Measurements from ENCODE around the gene ALDH2. TPM values are rescaled to one million over a fixed set of nuclear protein-coding genes. Genes with fewer than 3 reads are reported as not detected.
A peak's percentile ranks its signal among the peaks of the same experiment; 100 is the strongest.

ALDH2 gene
- total RNA-seq, 1 donor from 2014 or later = 0.09 TPM

DNA sequence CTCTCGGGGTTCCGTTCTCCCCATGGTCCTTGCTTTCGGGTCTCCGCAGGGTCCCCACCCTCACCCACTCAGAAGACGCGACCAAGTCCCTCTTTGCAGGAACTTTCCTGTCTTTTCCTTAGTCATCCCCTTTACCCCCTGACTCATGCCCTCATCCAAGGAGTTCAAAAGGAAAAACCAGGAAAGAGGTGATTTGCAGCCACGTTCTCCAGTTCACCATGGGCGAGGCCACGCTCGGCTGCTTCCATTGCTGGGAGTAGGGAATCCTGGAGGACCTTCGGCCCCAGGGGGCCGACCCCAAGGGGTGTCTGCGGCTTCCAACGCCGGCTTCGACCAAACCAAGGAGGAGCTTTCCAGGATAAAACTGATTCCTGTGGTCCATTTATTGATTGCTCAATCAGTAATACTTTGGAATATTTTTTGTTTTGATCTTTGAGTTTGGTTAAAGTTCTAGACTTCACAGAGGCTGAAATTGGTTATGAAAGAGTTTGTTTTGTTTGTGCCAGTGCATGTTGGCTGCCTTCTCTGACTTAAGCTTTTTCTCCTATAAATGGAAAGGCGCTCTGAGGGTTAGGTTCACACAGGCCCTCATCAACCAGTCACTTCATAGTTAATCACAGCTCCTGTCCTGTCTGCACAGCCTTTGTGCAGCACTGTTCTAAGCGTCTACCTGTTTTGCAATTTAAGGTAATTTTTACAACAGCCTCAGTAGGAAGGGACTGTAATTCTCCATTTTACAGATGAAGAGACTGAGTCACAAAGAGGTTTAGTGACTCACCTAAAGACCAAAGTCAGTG is 827 bp downstream of the ALDH2 start:
- DNase-seq = no peak
- peaks cover 2% of the 10 kb centered on the region for H3K36me3 Mint-ChIP-seq (ENCODE audit: low read depth)
- H3K27ac Mint-ChIP-seq = no peak overlapping the region
- peaks cover 8% of the 10 kb centered on the region for H3K4me1 Mint-ChIP-seq
- H3K27me3 Mint-ChIP-seq = peaks cover 38% of the 10 kb centered on the region
- H3K4me3 Mint-ChIP-seq = peak overlapping the region; percentile 78
- H3K9me3 Mint-ChIP-seq = no peaks in the 10 kb centered on the region
- intact Hi-C loops (cut with micrococcal nuclease) = loop anchor here (5.0 kb wide), 1 partner anchor 45 kb away; no protein-coding TSS in a partner anchor

DNA sequence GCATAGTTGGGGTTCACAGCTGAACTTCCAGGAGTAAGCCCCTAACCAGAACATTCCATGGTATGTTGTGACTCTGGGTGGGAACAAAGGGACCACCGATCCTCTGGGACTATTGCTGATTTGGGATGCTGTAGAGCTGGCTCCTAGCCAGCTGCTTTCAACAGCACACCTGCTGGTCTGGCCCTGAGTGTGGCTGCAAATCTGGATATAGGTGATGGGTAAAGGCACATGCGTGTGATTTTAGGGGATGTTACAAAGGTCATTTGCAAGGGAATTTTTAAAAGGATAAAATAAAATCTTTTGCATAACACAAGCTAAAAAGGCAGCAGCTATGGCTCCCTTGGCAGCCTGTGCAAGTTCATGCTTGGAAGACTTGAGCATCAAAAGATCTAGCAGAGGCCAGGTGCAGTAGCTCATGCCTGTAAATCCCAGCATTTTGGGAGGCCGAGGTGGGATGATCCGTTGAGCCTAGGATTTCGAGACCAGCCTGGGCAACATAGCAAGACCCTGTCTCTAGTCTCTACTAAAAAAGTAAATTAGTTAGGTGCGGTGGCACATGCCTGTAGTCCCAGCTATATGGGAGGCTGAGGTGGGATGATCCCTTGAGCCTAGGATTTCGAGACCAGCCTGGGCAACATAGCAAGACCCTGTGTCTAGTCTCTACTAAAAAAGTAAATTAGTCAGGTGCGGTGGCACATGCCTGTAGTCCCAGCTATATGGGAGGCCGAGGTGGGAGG is 1.6 kb downstream of the ALDH2 start:
- Mint-ChIP-seq H3K27ac (no peak overlapping the region), H3K36me3 (ENCODE audit: low read depth) (peaks cover 2% of the 10 kb centered on the region), H3K4me1 (peaks cover 8% of the 10 kb centered on the region), H3K9me3 (no peaks in the 10 kb centered on the region), H3K27me3 (peaks cover 34% of the 10 kb centered on the region), H3K4me3 (no peak overlapping the region)
- no peak for DNase-seq
- intact Hi-C loops (cut with micrococcal nuclease) = loop anchor here (5.0 kb wide), 1 partner anchor 44 kb away; no protein-coding TSS in a partner anchor

DNA sequence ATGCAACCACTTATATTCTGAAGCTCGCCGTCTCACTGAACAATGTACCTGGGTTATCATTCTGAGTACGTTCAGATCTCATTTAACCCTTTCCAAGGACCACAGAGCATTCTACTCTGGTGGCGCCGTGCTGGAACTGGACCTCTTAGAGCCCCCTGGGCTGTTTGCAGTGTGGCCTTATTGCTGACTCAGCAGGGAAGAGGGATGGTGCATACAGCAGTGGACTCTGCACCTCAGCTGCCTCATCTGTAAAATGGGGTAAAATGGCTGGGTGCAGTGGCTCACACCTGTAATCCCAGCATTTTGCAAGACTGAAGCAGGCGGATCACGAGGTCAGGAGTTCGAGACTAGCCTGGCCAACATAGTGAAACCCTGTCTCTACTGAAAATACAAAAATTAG is 2.9 kb downstream of the ALDH2 start:
- intact Hi-C loops (cut with micrococcal nuclease) = loop anchor here (5.0 kb wide), 1 partner anchor 43 kb away; no protein-coding TSS in a partner anchor

GRCh38 chr12:111773801-111774551 is 7.2 kb downstream of the ALDH2 start:
- H3K27ac Mint-ChIP-seq = no peak overlapping the region
- H3K9me3 Mint-ChIP-seq = no peaks in the 10 kb centered on the region
- H3K36me3 Mint-ChIP-seq (ENCODE audit: low read depth) = no peaks in the 10 kb centered on the region
- H3K4me1 Mint-ChIP-seq = peaks cover 2% of the 10 kb centered on the region
- intact Hi-C loops (cut with micrococcal nuclease) = no loop called here
- peaks cover 14% of the 10 kb centered on the region for H3K27me3 Mint-ChIP-seq
- DNase-seq = no peak
- no peak overlapping the region for H3K4me3 Mint-ChIP-seq

More for the DNA sequence above, 2.9 kb downstream of the ALDH2 start:
- no peaks in the 10 kb centered on the region for H3K9me3 Mint-ChIP-seq
- peaks cover 26% of the 10 kb centered on the region for H3K27me3 Mint-ChIP-seq
- no peak for DNase-seq
- peaks cover 8% of the 10 kb centered on the region for H3K4me1 Mint-ChIP-seq
- peaks cover 2% of the 10 kb centered on the region for H3K36me3 Mint-ChIP-seq (ENCODE audit: low read depth)
- H3K4me3 Mint-ChIP-seq = no peak overlapping the region
- no peak overlapping the region for H3K27ac Mint-ChIP-seq

DNA sequence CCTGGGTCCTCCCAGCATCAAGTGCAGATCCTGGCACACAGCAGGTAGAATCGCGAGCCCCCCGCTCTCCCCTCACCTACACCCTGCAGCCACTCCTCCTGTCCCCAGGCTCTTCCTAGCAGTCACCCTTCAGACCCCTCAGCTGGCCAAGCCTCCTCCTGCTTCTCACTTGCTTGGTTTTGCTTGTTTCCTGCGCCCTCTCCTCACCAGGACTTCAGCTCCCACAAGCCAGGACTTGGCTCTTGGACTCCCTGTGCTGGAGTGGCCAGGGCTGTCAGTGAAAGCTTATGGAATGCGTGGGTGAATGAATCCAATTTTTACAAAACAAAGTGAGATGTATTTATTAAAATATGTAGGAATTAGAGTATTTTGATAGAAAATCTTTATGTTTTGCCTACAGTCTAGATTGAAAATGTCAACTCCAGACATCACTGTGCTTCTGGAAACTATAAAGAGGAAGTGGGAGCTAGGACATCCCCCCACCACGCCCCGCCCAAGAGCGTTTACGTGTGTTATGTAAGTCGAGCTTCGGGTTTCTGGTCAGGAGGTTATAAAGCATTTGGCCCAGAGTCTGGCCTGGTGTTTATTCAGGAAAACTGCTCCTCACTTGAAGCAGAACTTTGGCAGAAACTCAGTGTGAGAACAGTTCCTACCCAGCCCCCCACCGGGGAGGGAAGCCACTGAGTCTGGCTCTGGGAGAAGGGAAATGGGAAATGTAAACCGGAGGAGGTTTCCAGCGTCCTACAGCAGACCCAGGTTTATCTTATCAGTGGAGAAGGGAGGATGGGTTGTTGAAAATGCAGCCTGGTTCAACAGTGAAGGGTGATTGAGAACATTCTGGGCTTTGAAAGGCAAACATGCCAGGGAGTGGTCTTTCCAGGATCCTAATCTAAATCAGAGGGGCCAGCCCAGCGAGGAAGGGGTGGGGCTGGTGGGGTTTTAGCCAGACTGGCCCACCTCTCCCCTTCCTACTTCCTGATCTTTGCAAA is 8.8 kb downstream of the ALDH2 start:
- Mint-ChIP-seq H3K9me3 (no peaks in the 10 kb centered on the region), H3K27ac (no peak overlapping the region), H3K4me3 (peak overlapping the region; percentile 5), H3K4me1 (peaks cover 2% of the 10 kb centered on the region), H3K36me3 (ENCODE audit: low read depth) (no peaks in the 10 kb centered on the region), H3K27me3 (peaks cover 8% of the 10 kb centered on the region)
- DNase-seq = no peak
- intact Hi-C loops (cut with micrococcal nuclease) = no loop called here

DNA sequence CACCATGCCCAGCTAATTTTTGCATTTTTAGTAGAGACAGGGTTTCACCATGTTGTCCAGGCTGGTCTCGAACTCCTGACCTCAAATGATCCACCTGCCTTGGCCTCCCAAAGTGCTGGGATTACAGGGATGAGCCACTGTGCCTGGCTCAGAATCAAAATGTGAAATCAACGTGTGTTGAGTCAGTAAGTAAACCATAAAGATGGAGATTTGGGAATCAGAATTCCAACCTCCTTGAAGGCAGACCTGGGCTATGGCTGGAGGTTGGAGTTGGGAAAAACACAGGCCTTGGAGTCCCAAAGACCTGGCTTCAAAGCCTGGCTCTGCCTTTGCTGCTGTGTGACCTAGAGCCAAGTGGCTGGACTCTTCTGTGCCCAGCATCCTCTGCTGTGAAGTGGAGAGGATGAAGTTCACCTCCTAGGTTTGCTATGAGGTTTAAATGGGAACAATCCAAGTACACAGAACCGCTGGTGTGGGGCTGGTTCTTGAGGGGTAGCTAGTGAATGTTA is 10.2 kb downstream of the ALDH2 start:
- no peak for DNase-seq
- no peak overlapping the region for H3K4me3 Mint-ChIP-seq

GRCh38 chr12:111777345-111778045 is 10.8 kb downstream of the ALDH2 start:
- intact Hi-C loops (cut with micrococcal nuclease) = no loop called here
- peaks cover 2% of the 10 kb centered on the region for H3K4me1 Mint-ChIP-seq
- DNase-seq = no peak
- no peak overlapping the region for H3K27ac Mint-ChIP-seq
- H3K9me3 Mint-ChIP-seq = no peaks in the 10 kb centered on the region
- H3K4me3 Mint-ChIP-seq = no peak overlapping the region
- peaks cover 8% of the 10 kb centered on the region for H3K27me3 Mint-ChIP-seq
- H3K36me3 Mint-ChIP-seq (ENCODE audit: low read depth) = no peaks in the 10 kb centered on the region

More for the DNA sequence above, 10.2 kb downstream of the ALDH2 start:
- H3K36me3 Mint-ChIP-seq (ENCODE audit: low read depth) = no peaks in the 10 kb centered on the region
- intact Hi-C loops (cut with micrococcal nuclease) = no loop called here
- H3K4me1 Mint-ChIP-seq = peaks cover 2% of the 10 kb centered on the region
- peaks cover 8% of the 10 kb centered on the region for H3K27me3 Mint-ChIP-seq
- H3K27ac Mint-ChIP-seq = no peak overlapping the region
- H3K9me3 Mint-ChIP-seq = no peaks in the 10 kb centered on the region

DNA sequence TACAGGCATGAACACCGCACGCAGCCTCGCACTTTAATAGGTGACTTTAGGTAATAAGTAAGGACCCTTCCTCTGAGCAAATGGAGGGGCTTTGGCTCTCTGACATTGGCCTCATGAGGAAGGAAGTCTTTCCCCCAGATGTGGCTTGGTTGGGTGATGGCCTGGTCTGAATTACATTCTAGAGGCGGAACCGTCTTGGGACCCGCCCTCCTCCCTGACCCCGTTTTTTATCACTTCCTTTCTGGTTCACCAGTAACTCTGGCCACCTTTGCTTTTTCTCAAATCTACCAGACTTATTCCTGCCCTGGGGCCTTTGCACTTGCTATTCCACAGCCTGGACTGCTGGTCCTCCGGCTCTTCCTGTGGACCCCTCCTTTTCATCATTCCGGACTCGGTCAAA is 13.4 kb downstream of the ALDH2 start:
- H3K36me3 Mint-ChIP-seq (ENCODE audit: low read depth) = no peaks in the 10 kb centered on the region
- peaks cover 2% of the 10 kb centered on the region for H3K4me1 Mint-ChIP-seq
- H3K27me3 Mint-ChIP-seq = peaks cover 11% of the 10 kb centered on the region
- no peak overlapping the region for H3K4me3 Mint-ChIP-seq
- H3K9me3 Mint-ChIP-seq = no peaks in the 10 kb centered on the region
- intact Hi-C loops (cut with micrococcal nuclease) = no loop called here
- H3K27ac Mint-ChIP-seq = no peak overlapping the region
- no peak for DNase-seq

DNA sequence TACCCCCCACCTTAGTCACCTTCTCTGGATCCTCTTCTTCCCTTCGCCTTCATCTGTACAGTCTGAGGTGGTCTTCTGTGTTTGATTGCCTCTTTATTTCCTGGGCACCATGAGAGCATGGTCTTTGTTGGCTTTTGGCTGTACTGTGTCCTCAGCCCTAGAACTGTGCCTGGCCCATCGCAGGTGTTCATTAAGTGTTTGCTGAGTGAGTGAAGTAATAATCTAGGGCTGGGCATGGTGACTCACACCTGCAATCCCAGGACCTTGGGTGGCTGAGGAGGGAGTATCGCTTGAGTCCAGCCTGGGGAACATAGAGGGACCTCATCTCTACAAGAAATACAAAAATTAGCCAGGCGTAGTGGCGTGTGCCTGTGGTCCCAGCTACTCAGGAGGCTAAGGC is 13.9 kb downstream of the ALDH2 start:
- DNase-seq = no peak
- Mint-ChIP-seq H3K4me3 (no peak overlapping the region), H3K27ac (no peak overlapping the region), H3K4me1 (peaks cover 1% of the 10 kb centered on the region), H3K36me3 (ENCODE audit: low read depth) (no peaks in the 10 kb centered on the region), H3K27me3 (peaks cover 9% of the 10 kb centered on the region), H3K9me3 (no peaks in the 10 kb centered on the region)
- intact Hi-C loops (cut with micrococcal nuclease) = no loop called here

DNA sequence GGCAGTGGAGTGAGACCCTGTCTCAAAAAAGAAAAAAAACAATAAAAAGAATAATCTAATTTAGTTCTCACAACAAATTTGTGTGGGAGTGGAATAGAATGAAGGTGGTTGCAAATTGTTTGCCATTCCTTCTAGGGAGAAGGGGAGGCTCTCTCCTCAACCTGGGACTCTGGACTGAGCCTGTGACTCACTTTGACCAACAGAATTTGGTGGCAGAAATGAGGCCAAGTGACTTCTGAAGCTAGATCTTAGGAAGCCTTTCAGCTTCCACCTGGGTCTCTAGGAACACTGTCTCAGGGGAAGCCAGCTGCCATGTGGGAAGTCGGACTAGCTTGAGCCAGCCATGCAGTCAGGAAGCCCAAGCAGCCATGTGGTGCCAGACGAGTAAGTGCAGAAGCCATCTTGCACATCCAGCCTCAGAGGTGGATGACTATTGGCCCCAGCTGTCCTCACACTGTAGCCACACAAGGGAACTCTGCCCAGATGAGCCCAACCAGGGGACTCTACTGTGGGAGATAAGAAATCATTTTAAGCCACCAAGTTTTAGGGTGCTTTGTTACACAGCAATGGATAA is 14.4 kb downstream of the ALDH2 start:
- no peaks in the 10 kb centered on the region for H3K4me1 Mint-ChIP-seq
- no peak overlapping the region for H3K4me3 Mint-ChIP-seq
- no peaks in the 10 kb centered on the region for H3K36me3 Mint-ChIP-seq (ENCODE audit: low read depth)
- no peaks in the 10 kb centered on the region for H3K9me3 Mint-ChIP-seq
- H3K27ac Mint-ChIP-seq = no peak overlapping the region
- H3K27me3 Mint-ChIP-seq = peaks cover 5% of the 10 kb centered on the region
- intact Hi-C loops (cut with micrococcal nuclease) = no loop called here
- no peak for DNase-seq

GRCh38 chr12:111783046-111783445 is 16.3 kb downstream of the ALDH2 start:
- DNase-seq = no peak

GRCh38 chr12:111784953-111785352 is 18.2 kb downstream of the ALDH2 start:
- H3K9me3 Mint-ChIP-seq = no peaks in the 10 kb centered on the region
- no peak for DNase-seq
- no peak overlapping the region for H3K4me3 Mint-ChIP-seq
- H3K27ac Mint-ChIP-seq = no peak overlapping the region
- no peaks in the 10 kb centered on the region for H3K4me1 Mint-ChIP-seq
- H3K36me3 Mint-ChIP-seq (ENCODE audit: low read depth) = no peaks in the 10 kb centered on the region
- H3K27me3 Mint-ChIP-seq = peaks cover 3% of the 10 kb centered on the region
- intact Hi-C loops (cut with micrococcal nuclease) = no loop called here

More at GRCh38 chr12:111783046-111783445, 16.3 kb downstream of the ALDH2 start:
- Mint-ChIP-seq H3K4me3 (no peak overlapping the region), H3K27ac (no peak overlapping the region), H3K4me1 (no peaks in the 10 kb centered on the region), H3K9me3 (no peaks in the 10 kb centered on the region), H3K36me3 (ENCODE audit: low read depth) (no peaks in the 10 kb centered on the region), H3K27me3 (peaks cover 3% of the 10 kb centered on the region)
- intact Hi-C loops (cut with micrococcal nuclease) = no loop called here

Measured in activated CD4-positive, alpha-beta T cell treated with anti-CD3 and anti-CD28 coated beads, Interleukin-2, amount 10 ng/mL, durations not matched to agents 24 days and 14 days (primary cell).